ENCODE results near the gene ANGEL1. TPM values are rescaled to one million over a fixed set of nuclear protein-coding genes. Genes with fewer than 3 reads are reported as not detected.

The ANGEL1 gene
- total RNA-seq, 4 donors from 2014 or later = 5.7 to 15.3 (median 11.5) TPM

DNA sequence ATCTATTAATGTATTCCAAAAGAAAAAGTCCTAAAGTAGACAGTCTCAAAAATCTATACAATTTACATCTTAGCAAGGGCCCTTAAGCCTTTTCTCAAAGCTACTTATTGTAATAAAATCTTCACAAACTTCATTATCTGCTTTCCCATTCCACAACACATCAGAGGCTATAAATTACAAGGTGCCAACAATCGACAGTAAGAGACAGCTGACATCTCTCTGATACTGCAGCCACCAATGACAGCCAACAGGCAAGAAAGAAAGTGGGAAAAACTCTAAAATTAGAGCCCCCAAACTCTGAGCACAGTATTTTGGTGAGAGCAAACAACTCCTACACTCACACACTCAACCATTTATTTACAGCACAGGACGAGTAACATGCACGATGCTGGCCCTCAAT, 2.2 kb downstream of the ANGEL1 start:
- no peak overlapping the region for H3K4me3 ChIP-seq (ENCODE audit: low read depth, poor library complexity, severe bottlenecking)
- 22 to 23% methylated on average over 3 of the region's 3 CpGs for WGBS, 2 donors
- TF ChIP-seq POLR2A (IDR thresholded peaks at IDR 0.05) (no peak), CTCF (IDR thresholded peaks at IDR 0.05) (no peak)
- no peak for DNase-seq (ENCODE audit: low spot score in 2 of 2)
- intact Hi-C loops (cut with DNase I; ENCODE audit: low total_unique reads) = no loop called here

- no peak for DNase-seq (ENCODE audit: low spot score in 2 of 2)
- WGBS, 2 donors = 82 to 95% methylated on average over 4 of the region's 4 CpGs
- intact Hi-C loops (cut with DNase I; ENCODE audit: low total_unique reads) = no loop called here
- no peak overlapping the region for H3K4me3 ChIP-seq (ENCODE audit: low read depth, poor library complexity, severe bottlenecking)
- no peak for TF ChIP-seq CTCF (IDR thresholded peaks at IDR 0.05)
- no peak for TF ChIP-seq POLR2A (IDR thresholded peaks at IDR 0.05)
Observed at GRCh38 chr14:76808990-76809389, 3.7 kb downstream of the ANGEL1 start.

DNA sequence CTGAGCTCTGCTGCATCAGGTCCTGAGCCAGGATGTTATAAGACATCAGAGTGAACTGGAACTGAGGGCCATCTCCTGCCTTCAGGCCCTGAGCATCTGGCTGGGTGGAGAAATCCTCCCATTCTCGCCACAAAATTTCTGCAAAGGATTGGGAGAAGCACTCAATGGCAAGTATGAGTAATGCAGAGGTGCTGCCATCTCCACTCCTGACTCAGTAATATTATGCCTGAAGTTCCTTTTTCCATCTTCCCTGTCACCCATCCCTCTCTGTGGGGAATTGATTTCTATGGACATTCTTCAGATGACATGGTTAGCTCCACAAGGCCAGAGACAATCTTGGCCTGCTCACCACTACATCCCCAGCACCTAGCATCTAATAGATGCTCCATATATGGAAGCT, 4.7 kb downstream of the ANGEL1 start:
- TF ChIP-seq POLR2A (IDR thresholded peaks at IDR 0.05) = no peak
- no peak for TF ChIP-seq CTCF (IDR thresholded peaks at IDR 0.05)
- intact Hi-C loops (cut with DNase I; ENCODE audit: low total_unique reads) = no loop called here
- H3K4me3 ChIP-seq (ENCODE audit: low read depth, poor library complexity, severe bottlenecking) = no peak overlapping the region
- 78 to 90% methylated on average over 1 of the region's 1 CpG for WGBS, 2 donors
- no peak for DNase-seq (ENCODE audit: low spot score in 2 of 2)

GRCh38 chr14:76806446-76806845, 6.2 kb downstream of the ANGEL1 start:
- no peak for TF ChIP-seq CTCF (IDR thresholded peaks at IDR 0.05)
- TF ChIP-seq POLR2A (IDR thresholded peaks at IDR 0.05) = no peak
- H3K4me3 ChIP-seq (ENCODE audit: low read depth, poor library complexity, severe bottlenecking) = no peak overlapping the region
- 92 to 96% methylated on average over 12 of the region's 12 CpGs for WGBS, 2 donors
- no peak for DNase-seq (ENCODE audit: low spot score in 2 of 2)
- intact Hi-C loops (cut with DNase I; ENCODE audit: low total_unique reads) = no loop called here

- H3K4me3 ChIP-seq (ENCODE audit: low read depth, poor library complexity, severe bottlenecking) = no peak overlapping the region
- intact Hi-C loops (cut with DNase I; ENCODE audit: low total_unique reads) = no loop called here
- DNase-seq (ENCODE audit: low spot score in 2 of 2) = no peak
- 91 to 92% methylated on average over 5 of the region's 5 CpGs for WGBS, 2 donors
- TF ChIP-seq POLR2A (IDR thresholded peaks at IDR 0.05) = no peak
- no peak for TF ChIP-seq CTCF (IDR thresholded peaks at IDR 0.05)
Observed at GRCh38 chr14:76793956-76794355, 18.7 kb downstream of the ANGEL1 start.

- no peak for DNase-seq (ENCODE audit: low spot score in 2 of 2)
- intact Hi-C loops (cut with DNase I; ENCODE audit: low total_unique reads) = no loop called here
- 74 to 90% methylated on average over 4 of the region's 4 CpGs for WGBS, 2 donors
- no peak overlapping the region for H3K4me3 ChIP-seq (ENCODE audit: low read depth, poor library complexity, severe bottlenecking)
- TF ChIP-seq POLR2A (IDR thresholded peaks at IDR 0.05) (no peak), CTCF (IDR thresholded peaks at IDR 0.05) (no peak)
Observed at GRCh38 chr14:76793324-76793723, 19.4 kb downstream of the ANGEL1 start.

Measured in lower leg skin (tissue), 4 donors.